Esophagus muscularis mucosa (tissue), 3 donors: ENCODE measurements around the gene TEX29.

Experiments used
- POLR2A ChIP-seq: fragments of 450-650 bp; IDR thresholded peaks from one replicate; pipeline ENCODE4 v1.6.1; 2017; ENCODE audit warnings: antibody characterized with exemption, moderate library complexity, mild to moderate bottlenecking, low read depth
- TF ChIP-seq, protein P1 (sequence below), 3 experiments: fragments of 200-600 bp in 2 of 3; fragments of 450-650 bp in 1 of 3; sonication (generic) in 2 of 3; IDR thresholded peaks; one replicate each; pipeline ENCODE4 v1.5.1; 2017 to 2019; ENCODE audit warnings: antibody characterized with exemption in 3 of 3, mild to moderate bottlenecking in 2 of 3, moderate library complexity in 1 of 3

GRCh38 chr13:111326621-111326965 is 6.2 kb downstream of the TEX29 start:
- TF ChIP-seq, protein P1, sequence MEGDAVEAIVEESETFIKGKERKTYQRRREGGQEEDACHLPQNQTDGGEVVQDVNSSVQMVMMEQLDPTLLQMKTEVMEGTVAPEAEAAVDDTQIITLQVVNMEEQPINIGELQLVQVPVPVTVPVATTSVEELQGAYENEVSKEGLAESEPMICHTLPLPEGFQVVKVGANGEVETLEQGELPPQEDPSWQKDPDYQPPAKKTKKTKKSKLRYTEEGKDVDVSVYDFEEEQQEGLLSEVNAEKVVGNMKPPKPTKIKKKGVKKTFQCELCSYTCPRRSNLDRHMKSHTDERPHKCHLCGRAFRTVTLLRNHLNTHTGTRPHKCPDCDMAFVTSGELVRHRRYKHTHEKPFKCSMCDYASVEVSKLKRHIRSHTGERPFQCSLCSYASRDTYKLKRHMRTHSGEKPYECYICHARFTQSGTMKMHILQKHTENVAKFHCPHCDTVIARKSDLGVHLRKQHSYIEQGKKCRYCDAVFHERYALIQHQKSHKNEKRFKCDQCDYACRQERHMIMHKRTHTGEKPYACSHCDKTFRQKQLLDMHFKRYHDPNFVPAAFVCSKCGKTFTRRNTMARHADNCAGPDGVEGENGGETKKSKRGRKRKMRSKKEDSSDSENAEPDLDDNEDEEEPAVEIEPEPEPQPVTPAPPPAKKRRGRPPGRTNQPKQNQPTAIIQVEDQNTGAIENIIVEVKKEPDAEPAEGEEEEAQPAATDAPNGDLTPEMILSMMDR (IDR thresholded peaks at IDR 0.05), result no peak
- TF ChIP-seq POLR2A, result no peak
